HG03139 (cell line): ENCODE results near the gene PAPPA2.

ENCODE experiments used
- ATAC-seq: cut with Tn5 transposase; IDR thresholded peaks from one replicate; pipeline ENCODE4 v1.9.1; 2021; ENCODE audit not compliant: unreplicated experiment

The PAPPA2 gene

DNA sequence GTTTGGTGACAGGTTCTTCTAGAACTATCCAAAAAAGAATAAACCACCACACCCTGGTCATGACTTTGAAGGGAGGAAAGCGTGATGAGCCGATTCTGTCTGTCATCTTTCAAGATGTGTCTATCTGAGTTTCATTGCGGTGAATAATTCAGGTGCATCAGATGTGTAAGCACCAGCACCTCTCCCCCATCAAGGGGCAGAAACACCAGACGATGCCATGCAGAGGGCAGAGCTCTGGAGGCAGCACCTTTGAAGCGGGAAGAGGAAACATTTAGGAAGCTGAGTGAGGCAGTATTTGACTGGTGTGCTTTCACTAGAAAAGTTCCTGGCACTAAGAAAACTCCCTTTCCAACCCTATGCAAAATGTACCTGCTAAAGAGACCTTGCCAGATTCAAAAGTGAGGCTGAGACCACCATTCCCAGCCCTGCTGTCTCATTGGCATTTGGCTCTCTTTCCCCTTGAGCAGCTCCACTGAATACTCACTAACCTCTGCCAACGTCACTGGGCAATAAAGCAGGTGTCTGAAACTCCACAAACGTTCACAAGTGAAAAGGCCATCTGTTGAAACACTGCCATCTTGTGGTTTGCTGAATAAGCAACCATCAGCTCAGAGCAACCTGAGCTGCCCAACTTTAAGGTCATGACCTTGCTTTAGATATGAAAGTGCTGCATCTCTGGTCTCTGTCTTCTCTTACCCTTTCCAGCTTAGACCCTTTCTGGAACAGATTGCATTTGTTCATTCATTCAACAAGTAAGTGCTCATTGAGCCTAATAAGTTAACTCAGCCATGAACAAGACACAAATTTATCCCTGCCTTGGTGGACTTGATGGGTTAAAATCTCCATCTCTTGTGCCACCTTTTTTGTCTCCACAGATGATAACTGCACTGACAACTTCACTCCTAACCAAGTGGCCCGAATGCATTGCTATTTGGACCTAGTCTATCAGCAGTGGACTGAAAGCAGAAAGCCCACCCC, 228.6 kb downstream of the PAPPA2 start:
- ATAC-seq: no peak

DNA sequence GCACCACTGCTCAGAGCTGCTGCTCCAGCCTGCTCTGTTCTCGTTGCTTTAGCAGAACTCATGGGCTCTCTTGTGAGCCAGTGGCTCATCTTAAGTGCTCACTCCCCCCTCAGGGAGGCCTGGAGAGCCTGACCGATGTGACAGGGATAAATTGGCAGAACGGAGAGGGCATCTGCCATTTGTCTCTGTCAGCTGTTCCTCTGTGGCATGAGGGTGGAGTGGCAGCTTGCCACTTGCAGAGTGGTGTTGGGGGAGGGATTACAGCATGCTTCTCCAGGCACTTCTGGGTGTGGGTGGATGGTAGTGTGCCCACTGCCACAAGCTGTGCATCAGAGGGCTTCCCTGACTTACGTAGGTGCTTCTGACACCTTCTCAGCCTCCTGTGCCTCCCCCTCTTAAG, 229.5 kb downstream of the PAPPA2 start:
- ATAC-seq: no peak

DNA sequence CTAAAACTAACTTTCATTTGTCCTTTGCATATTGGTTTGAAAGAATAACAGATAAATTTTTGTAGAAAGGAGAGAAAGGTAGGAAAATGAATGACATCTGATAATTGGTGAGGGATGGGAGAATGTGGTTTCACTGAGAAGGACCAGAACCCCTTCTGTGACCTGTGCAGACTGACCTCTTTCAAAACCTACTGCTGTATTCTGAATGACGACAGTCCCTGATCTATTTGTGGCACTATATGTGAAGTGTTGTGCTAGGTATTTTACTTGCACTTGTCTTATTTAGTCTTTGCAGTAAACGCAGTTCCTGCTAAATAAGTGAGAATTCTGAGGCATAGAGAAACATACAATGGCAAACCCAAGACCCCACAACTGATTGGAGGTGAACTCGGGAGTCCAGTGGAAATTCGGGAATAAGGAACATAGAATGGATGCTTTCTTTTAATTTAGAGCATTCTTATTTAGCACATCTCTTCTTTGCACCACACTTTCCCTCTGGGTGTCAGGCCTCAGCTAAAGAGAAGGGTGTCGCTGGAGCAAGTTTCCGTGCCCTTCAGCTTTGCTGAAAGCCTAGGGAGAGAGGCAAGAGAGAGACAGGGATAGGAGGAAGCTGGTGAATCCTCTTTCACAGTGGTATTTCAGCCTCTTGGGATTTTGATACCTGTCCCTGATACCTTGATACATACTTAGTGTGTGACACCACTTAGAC, 230.2 kb downstream of the PAPPA2 start:
- no peak for ATAC-seq

DNA sequence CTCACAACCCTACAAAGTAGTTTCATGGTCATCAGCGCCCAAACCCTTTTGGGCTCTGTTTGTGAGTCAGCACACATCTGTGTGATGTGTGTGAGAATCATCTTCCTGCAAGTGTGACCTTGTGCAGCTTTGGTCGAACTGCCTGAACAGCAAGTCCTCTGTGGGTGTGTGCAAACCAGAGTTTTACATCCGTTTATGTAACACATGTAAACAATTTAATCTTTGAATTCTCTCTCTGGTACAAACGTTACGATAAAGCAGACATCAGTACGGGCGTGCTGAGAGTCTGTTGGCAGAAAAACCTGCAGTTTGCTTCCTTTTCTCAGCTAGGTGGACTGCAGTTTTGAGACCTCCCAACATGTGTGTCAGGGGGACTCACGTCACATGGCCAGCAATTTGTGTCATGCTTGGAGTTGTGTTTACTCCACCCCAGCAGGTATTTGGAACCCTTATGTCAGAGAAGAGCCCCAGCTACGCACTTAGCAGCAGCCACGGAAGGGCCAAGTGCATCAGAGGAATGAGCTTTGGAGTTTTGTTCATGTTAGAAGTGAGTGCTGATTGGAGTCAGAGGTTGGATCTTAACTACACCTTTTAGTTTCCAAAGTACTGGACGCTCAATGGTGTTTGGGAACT, 230.8 kb downstream of the PAPPA2 start:
- ATAC-seq: no peak

DNA sequence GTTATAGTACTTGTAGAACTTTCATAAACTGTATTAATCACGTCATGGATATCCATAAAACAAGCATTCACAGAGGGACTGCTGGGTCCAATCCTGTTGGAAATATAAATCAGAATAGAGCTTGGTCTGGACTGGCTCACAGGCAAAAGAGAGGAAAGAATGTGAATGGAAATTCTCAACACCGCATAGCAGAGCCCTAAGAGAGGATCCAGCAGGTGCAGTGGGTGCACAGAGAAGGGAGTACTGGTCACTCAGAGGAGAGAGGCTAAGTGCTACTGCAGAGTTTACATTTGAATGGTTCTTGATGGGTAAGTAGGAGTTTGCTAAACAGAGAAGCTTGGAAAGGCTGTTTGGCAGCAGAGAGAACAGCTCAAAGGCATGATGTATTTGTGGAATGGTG, 231.7 kb downstream of the PAPPA2 start:
- ATAC-seq: no peak

DNA sequence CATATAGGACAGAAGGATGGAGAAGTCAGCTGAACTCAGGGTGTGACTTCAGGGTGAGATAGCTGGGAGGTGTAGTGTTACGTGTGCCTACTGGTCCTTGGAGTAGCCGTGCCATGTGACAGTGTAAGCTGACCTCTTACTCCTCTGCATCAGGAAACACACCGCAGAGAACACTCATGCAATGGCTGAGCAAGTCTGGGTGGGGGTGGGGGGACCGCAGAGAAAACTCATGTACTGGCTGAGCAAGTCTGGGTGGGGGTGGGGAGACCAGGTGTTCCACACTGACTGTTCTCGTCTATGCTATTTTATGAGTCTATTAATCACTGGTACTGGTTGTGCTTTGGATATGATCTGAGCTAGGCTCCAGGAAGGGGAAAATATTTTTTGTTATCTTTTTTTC, 233.1 kb downstream of the PAPPA2 start:
- ATAC-seq: no peak

DNA sequence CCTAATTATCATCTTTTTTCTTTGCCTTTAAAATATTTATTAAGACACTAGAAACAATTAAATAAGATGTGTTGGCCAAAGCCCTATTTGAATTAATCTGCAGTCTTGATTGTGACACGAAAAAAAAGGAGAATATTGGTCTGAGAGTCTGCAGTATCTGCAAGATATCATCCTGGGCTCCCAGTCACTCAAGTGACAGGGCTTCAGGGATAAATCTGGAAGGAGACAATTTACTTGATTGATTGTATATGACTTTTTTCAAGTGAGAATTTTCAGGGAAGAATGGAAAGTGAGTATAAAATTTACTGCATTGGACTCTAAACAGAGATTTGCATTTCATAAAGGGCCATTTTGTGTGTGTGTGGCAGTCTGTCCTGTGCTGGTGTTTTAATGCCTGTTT, 233.7 kb downstream of the PAPPA2 start:
- no peak for ATAC-seq

DNA sequence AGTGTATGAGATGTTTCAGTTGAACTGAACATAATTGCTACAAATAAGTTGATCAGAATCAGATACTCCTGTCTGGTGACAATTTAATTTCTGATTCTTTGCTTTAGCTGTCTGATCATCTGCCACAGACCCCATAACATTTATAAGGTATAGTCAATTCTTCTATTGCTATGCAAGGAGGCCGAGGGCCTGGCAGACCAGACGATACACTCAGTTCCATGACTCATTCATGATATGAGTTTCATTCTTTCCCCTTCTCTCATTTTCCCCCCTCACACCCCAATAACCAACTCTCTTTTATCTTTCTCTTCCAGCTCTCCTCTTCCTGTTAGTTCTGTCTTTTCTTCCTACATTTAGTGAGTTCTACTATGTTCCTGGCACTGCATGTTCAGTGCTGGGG, 236.8 kb downstream of the PAPPA2 start:
- ATAC-seq: no peak

DNA sequence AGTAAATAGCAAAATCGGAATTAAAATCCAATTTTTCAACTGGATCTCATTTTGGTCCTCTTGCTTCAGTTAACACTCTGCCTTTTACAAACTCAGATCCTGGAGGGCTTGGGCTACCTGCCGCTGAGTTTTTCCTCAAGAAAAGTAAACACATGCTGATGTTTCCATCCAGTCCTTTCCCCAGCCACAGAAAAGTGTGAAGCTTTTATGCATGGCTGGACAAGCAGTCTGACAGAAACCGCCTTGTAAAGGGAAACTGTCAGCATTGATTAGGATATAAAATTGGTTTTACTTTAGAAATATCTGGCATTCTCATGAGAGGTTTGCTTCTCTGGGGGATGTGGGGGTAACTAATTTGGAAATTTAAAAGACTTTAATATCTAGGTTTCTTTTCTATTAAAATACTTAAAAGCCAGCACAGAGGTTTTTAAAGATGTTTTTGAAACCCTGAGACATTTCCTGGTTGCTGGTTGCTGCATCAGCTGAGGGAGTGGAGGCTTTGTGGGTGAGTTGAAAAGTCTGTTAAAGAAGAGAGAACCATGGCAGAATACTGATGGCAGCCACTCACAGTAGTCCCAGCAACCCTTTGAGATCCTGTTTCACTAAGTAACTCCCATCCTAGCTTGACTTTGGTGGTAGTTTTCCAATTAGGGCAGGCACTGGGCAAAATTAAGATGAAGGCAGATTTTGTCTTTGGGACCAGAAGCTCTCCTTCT, 238.3 kb downstream of the PAPPA2 start:
- ATAC-seq: no peak

DNA sequence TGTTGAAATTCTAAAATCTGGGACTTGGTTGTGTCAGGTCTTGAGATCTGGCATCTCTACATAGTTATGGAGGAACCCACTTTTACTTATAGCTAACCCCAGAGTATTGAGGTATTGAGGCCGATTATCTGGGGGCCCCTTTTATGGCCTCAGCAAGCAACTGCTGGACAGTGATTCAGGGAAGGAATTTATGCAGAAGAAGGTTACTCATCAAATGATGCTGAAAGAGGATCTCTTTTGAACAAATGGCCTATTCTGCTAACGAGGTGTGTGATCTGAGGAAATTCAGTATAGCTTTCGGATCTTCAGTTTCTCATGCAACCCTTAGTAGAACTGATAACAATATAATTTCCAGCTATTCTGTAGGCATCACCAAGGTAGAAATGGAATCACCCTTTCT, 239.9 kb downstream of the PAPPA2 start:
- ATAC-seq: no peak

DNA sequence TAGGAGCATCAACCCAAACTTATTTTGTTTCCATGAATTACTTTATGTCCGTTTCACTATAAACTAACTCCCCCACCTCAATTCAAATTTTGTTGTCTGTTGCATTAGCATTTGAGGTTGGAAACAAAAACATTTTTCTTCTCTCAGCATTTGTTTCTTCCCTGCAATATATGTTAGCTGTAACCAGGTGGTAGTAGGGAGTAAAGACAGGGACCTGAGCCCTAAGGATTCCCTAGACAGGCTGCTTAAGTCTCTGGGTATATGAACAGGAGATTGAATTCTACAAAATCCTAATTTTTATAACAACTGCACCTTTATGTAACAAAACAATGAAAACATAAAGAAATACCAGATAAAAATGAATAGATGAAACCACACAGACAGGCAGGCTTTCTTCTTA, 242.6 kb downstream of the PAPPA2 start:
- ATAC-seq: no peak

DNA sequence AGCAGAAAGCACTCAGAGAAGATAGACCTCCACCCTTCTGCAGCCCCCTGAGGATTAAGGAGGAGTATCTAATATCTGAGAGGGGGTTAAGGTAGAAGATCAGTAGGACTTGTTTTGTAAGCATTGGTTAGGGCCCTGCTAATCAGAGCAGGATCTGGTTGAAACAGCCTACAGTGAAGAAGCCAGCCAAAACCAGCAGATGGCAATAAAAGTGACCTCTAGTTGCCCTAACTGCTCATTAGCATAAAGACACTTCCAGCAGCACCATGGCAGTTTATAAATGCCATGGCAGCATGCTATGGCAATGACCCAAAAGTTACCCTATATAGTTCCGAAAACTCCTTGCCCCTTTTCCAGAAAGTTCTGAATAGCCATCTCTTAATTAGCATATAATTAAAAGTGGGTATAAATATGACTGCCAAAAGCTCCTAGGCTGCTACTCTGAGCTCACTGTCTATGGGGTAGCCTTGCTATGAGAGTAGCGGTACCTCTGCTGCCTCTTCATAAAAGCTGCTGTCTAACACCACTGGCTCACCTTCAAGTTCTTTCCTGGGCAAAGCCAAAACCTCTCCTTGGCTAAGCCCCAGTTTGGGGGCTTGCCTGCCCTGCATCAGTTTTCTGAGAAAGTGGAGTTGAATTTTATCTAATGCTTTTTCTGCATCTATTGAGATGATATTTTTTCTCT, 254.2 kb downstream of the PAPPA2 start:
- no peak for ATAC-seq

DNA sequence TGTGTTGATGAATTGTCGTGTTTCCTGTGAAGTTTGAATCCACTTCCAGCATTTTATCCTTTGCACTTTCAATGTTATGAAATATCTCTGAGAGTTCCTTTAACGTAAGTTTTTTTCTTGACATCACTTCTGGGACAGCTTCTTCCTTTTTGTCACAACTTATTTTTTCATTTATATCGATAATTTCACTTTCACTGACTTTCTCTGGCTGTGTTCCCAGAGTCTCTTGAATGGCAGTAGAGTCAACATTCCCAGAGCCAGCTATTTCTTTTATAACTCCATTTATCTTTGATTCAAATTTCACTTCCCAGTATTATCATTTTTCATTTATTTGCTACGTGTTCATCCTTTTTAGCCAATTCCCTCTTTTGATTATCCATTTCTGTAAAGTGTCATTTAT, 256.5 kb downstream of the PAPPA2 start:
- ATAC-seq: no peak

DNA sequence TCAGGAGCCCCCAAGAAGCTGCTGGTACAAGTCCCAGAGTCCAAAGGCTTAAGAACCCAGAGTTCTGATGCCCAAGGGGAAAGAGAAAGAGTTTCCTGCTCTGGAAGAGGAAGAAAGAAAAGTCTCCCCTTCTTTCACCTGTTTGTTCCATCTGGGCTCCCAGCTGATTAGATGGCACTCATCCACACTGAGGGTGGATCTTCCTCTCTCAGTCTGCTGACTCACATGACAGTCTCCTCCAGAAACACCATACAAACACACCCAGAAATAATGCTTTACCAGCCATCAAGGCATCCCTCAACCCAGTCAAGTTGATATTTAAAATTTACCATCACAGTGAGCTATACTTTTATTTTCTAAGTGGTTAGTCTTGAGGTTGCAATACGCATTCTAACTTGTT, 257.9 kb downstream of the PAPPA2 start:
- ATAC-seq: no peak

DNA sequence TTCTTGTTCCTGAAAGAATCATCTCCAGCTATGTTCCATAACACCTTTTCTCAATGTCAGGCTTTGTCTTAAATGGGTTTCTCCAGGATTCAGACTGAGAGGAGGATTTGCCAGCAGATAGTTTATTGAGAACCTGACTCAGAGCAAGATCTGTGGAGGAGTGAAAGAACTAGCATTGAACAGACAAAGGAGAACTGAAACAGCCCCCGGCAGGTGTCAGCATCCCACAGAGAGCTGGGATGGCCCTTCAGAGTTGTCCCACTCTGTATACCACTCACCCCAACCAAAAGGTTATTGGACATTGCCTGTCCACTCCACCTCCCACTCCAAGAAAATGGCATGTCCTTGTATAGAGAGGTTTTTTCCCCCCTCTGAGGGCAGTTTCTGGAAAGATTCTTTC, 270.7 kb downstream of the PAPPA2 start:
- ATAC-seq: no peak

DNA sequence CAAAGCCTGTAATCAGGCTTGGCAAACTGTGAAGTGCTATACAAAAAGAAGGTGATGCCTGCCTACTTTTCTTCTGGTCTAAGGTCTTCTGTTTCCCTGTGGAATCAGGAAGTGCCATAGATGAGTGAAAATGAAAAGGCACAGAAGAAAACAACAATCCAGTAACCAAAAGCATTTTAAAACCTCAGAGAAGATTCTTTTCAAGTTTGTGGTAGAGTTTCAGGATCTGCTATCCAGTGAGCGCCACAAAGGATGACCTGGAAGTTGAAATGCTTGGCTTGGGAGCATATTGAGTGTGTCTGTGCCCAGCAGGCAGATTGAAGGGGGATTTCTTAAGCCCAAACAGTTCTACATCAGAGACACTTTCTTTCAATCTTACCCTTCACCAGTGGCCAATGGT, 272.2 kb downstream of the PAPPA2 start:
- no peak for ATAC-seq

DNA sequence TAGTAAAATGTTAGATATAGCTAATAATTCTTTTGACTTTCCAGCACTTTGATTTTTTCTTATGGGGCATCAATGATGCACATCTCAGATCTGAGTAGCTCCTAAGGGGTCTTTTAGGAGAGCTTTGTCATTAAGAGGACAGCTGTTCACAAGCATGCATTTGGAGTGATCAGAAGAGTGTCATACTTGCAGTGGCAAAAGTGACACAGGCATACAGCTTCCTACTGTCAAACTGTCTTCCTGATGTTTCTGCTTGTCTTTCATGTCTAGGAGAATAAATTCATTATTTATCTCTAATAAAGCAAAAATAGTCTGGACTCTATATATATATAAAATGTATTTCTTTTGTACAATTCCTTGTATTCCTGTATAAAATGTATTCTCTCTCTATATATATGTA, 273.0 kb downstream of the PAPPA2 start:
- ATAC-seq: no peak

DNA sequence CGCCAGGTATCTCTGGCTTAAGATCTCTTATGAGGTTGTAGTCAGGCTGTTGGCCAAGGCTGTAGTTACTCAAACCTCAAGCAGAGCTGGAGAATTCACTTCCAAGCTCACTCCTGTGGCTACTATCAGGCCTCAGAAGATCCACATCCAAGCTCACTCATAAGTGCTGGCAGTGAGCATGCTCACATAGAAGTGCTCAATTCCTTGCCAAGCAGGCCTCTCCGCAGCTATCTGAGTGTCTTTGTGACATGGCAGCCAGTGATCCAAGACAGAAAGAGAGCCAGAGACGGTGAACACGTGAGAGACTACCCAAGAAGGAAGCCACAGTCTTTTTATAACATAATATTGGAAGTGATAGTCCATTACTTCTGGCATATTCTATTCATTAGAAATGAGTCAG, 278.2 kb downstream of the PAPPA2 start:
- no peak for ATAC-seq

DNA sequence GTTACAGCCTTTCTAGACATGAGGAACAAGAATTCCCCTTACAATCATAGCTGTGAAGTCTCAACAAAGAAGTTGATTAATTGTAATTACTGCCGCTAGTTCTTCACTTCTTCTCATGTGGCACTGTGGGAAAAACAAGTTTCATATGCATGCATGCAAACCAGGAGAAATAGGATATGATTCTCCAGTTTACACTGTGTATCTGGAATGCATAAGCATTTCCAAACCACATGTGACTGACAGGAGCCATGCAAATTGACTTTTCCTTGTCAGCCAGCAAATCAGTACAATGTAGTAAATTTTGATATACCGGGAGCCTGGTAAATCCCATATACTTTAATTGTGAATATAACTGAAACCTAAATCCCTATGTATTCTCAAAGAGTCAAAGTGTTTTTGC, 279.3 kb downstream of the PAPPA2 start:
- ATAC-seq: no peak

DNA sequence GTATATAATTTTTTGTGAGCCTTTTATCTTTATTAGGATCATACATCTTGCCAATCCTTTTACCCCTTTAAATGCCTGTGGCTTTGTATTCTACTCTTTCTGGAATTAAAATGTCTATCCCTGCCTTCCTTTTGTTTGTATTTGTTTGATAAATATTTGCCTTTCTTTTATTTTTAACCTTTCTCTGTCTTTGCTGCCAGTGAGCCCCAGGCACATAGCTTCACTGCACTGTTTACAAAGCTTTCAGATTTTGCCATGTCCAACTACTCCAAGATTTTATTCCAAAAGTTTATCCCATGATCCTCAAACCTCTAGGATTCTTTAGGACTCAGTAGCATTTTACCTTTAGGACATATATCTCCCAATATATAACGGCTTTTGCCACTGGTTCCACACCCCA, 281.2 kb downstream of the PAPPA2 start:
- no peak for ATAC-seq

DNA sequence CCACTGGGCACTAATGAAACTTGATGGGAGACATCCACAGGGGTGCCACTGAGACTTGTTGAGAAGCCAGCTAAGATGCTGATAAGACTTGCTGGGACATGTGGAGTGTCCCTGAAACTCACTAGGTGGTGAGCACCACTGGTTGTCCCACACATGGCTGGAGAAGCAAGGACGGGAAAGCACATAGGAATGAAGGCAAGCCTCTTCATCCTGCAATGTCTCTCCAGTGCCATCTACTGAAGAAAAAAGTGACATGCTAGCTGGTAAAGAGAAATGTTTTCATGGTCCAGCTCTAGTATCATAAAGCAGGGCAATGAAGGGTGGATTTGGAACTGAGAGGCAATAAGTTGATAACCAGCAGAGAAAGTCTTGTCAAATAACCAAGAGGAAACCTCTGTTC, 283.0 kb downstream of the PAPPA2 start:
- ATAC-seq: no peak
